ENCODE measurements around the gene GPR141.

GRCh38 chr7:37719077-37719476 lies 35.5 kb downstream of the GPR141 start:
- TF ChIP-seq ZFP37 (CRISPR knock-in tag; IDR thresholded peaks at IDR 0.05; ENCODE audit: borderline replicate concordance), result no peak
- TF ChIP-seq ATM (IDR thresholded peaks at IDR 0.05; ENCODE audit: borderline replicate concordance), result no peak
- no peak for TF ChIP-seq KDM3A (CRISPR knock-in tag; IDR thresholded peaks at IDR 0.05; ENCODE audit: low read depth)
- no peak for TF ChIP-seq ZSCAN12 (CRISPR knock-in tag; IDR thresholded peaks at IDR 0.05)
- no peak for TF ChIP-seq ZNF225 (CRISPR knock-in tag; IDR thresholded peaks at IDR 0.05)
- no peak for TF ChIP-seq TBP (CRISPR knock-in tag; IDR thresholded peaks at IDR 0.05)
